ENCODE results near the gene ZC3H4. TPM values are rescaled to one million over a fixed set of nuclear protein-coding genes. Genes with fewer than 3 reads are reported as not detected.

The ZC3H4 gene
- total and polyA plus RNA-seq, 10 of the 15 experiments (the other 5 are each of a cell fraction or from before 2014, with no cell fraction given): 5.1 to 86.3 (median 15.5) TPM

- TF ChIP-seq SREBF2 (IDR thresholded peaks at IDR 0.05; ENCODE audit: low read length) (no peak), SPI1 (IDR thresholded peaks at IDR 0.05; ENCODE audit: borderline replicate concordance, insufficient read depth, low read depth, low read length) (peak; percentile 73; the same call in 1 of the 2 replicates), BACH1 (IDR thresholded peaks at IDR 0.05; ENCODE audit: borderline replicate concordance) (0 out of 2 replicates have a peak, but pooled peaks have one; percentile 6), CHD1 (IDR thresholded peaks at IDR 0.05; ENCODE audit: low read depth, low read length) (peak; percentile 76), SMAD5 (IDR thresholded peaks at IDR 0.05; ENCODE audit: low read depth) (peak; percentile 75), RELA (IDR thresholded peaks at IDR 0.05; ENCODE audit: borderline replicate concordance, partially characterized antibody) (peak; percentile 80), ZNF274 (IDR thresholded peaks at IDR 0.05; ENCODE audit: insufficient read depth, insufficient read length) (no peak), MTA2 (IDR thresholded peaks at IDR 0.05; ENCODE audit: low read depth) (peak; percentile 21; the same call in 1 of the 2 replicates), YBX1 (IDR thresholded peaks at IDR 0.05) (0 out of 2 replicates have a peak, but pooled peaks have one; percentile 54), ZBTB33 (IDR thresholded peaks at IDR 0.05) (0 out of 2 replicates have a peak, but pooled peaks have one; percentile 15), ZBED1 (IDR thresholded peaks at IDR 0.05; ENCODE audit: borderline replicate concordance) (no peak), SREBF1 (IDR thresholded peaks at IDR 0.05; ENCODE audit: low read length) (no peak), CREM (IDR thresholded peaks at IDR 0.05; ENCODE audit: low read depth) (peak; percentile 98), NFYB (IDR thresholded peaks at IDR 0.05; ENCODE audit: insufficient read depth, low read depth, low read length) (no peak), FOXM1 (IDR thresholded peaks at IDR 0.05; ENCODE audit: low read depth, low read length) (no peak), ZNF384 (IDR thresholded peaks at IDR 0.05; ENCODE audit: borderline replicate concordance, low read depth, low read length) (peak; percentile 64), ZNF24 (IDR thresholded peaks at IDR 0.05) (no peak), ETV6 (conservative IDR thresholded peaks at IDR 0.05 in 1 of 2, IDR thresholded peaks at IDR 0.05 in 1 of 2; ENCODE audit: borderline replicate concordance in 1 of 2, low read depth in 1 of 2) (no peak), POLR2AphosphoS5 (IDR thresholded peaks at IDR 0.05; ENCODE audit: low read length) (peak; percentile 84), E2F4 (IDR thresholded peaks at IDR 0.05; ENCODE audit: low read depth, low read length) (0 out of 2 replicates have a peak, but pooled peaks have one; percentile 35), FOXK2 (IDR thresholded peaks at IDR 0.05) (no peak), SMARCA5 (IDR thresholded peaks at IDR 0.05) (peak; percentile 65; the same call in 1 of the 2 replicates), RAD21 (IDR thresholded peaks at IDR 0.05; ENCODE audit: insufficient read depth, low read depth, low read length) (no peak), HSF1 (IDR thresholded peaks at IDR 0.05; ENCODE audit: low read depth, low read length) (no peak), SUZ12 (IDR thresholded peaks at IDR 0.05; ENCODE audit: unreplicated experiment) (no peak), GABPA (IDR thresholded peaks at IDR 0.05; ENCODE audit: low read depth) (peak; percentile 80), KDM1A (IDR thresholded peaks at IDR 0.05; ENCODE audit: borderline replicate concordance) (no peak), ATF7 (IDR thresholded peaks at IDR 0.05; ENCODE audit: low read depth) (peak; percentile 100)
These were observed at the start of gene ZC3H4 (continued) for GRCh38 chr19:47112997-47113849.

All from GM12878 (cell line).